ENCODE results near the gene RTL10.
A peak's percentile ranks its signal among the peaks of the same experiment; 100 is the strongest.
"Not testable (repeated sequence)": the region's sequence is repeated elsewhere in the genome, so short reads cannot be mapped to it uniquely, and the experiment has no call there.

The RTL10 gene

GRCh38 chr22:19842393-19843106, 12.1 kb downstream of the RTL10 start:
- no peak for DNase-seq

- DNase-seq, result no peak
Measured at GRCh38 chr22:19841641-19842392, 12.9 kb downstream of the RTL10 start.

- no peak for DNase-seq
Measured at GRCh38 chr22:19840955-19841640, 13.6 kb downstream of the RTL10 start.

GRCh38 chr22:19840059-19840458, 14.6 kb downstream of the RTL10 start:
- no peak for DNase-seq

DNA sequence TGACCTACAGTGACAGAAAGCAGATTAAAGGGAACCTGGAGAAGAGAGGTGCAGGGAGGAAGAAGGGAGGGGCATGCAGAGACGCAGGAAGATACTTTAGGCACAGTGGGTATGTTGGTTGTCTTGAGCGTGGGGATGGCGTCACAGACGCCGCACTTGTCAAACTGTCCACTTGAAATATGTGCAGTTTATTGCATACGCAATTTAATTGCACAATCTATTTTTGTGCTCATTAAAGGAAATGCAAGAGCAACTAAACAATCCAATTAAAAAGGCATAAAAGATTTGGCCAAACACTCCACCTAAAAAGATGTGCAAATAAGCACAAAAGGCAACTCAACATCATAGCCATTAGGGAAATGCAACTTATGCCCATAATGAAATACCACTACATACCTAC, 16.8 kb downstream of the RTL10 start:
- no peak for DNase-seq

- no peak for DNase-seq
Measured at GRCh38 chr22:19836512-19836911, 18.2 kb downstream of the RTL10 start.

DNA sequence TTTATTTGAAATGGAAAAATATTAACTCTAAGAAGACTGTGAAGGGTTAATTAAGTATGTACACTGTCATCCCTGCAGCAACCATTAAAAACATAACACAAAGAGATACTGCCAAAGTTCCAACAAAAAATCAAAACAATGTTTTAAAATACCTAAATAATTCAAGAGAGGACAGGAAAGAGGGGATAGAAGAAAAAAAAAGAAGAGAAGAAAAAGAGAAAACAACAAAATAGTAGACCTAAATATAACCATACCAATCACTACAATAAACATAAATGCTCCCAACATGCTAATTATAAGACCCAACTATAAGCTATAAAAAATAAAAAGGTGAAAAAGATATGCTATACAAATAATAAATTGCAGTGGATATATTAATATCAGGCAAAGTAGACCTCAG, 20.1 kb downstream of the RTL10 start:
- no peak for DNase-seq

- DNase-seq, result not testable (repeated sequence)
Measured at GRCh38 chr22:19833327-19833726, 21.3 kb downstream of the RTL10 start.

- DNase-seq, result peak; percentile 13
Measured at GRCh38 chr22:19832476-19833108, 22.1 kb downstream of the RTL10 start.

- not testable (repeated sequence) for DNase-seq
Measured at GRCh38 chr22:19831979-19832378, 22.7 kb downstream of the RTL10 start.

DNA sequence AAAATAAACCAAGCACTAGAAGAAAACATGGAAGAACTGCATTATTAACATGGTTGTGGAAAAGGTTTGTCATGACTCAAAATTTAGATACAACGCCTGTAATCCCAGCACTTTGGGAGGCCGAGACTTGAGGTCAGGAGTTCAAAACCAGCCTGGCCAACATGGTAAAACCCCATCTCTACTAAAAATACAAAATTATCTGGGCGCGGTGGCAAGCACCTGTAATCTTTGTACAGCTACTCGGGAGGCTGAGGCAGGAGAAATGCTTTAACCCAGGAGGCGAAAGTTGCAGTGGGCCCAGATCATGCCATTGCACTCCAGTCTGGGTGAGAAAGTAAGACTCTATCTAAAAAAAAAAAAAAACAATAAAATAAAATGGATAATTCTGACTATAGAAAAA, 23.7 kb downstream of the RTL10 start:
- no peak for DNase-seq

DNA sequence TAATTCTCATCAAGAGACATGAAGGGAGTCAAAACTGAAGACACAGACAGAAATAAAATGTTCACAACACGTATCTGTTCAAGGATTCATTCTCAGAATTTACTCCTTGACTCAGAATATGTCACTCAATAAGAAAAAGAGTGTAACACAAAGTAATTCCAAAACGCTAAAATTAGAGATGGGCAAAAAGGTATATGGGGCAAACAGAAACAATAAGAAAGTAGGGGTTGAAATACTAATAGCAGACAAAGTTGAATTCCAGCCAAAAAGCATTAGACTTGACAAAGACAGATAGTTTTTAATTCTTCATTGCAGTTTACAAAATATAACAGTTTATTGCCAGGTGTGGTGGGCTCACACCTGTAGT, 26.7 kb downstream of the RTL10 start:
- no peak for DNase-seq

GRCh38 chr22:19827341-19828034, 27.2 kb downstream of the RTL10 start:
- DNase-seq, result no peak

DNA sequence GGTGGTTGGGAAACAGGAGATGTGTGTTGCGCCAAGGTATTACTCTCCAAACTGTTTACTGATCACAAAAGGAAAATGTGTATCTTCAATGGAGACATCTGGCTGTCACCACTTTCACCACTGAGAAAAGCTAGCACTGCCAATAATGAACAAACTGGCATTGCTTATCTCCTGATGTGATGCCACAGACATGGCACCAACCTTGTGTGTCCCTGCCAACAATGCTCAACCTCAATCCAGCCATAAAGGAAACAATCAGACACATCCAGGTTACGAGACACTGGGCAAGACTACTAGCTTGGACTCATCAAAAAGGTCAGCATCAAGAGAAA, 28.1 kb downstream of the RTL10 start:
- no peak for DNase-seq

- DNase-seq, result no peak
Measured at GRCh38 chr22:19825904-19826618, 28.6 kb downstream of the RTL10 start.

GRCh38 chr22:19824926-19825339, 29.7 kb downstream of the RTL10 start:
- no peak for DNase-seq

- DNase-seq, result peak; percentile 20
Measured at GRCh38 chr22:19824212-19824925, 30.3 kb downstream of the RTL10 start.

DNA sequence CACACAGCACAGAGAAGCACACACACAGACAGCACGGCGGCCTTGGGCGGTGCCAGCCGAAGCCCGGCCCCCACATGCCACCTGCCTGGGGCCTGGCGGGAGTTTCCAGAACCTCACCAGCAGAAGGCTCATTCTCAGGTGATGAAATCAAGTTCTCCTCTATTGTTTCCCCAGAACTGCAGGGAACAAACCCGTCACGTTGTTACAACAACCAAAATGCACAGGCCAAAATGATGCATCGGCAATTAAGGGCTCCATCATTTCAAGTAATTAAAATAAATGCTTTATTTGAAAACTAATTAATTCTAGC, 30.8 kb downstream of the RTL10 start:
- DNase-seq, result no peak

GRCh38 chr22:19823191-19823901, 31.3 kb downstream of the RTL10 start:
- DNase-seq, result peak; percentile 14

- peak; percentile 11 for DNase-seq
Measured at GRCh38 chr22:19822301-19823117, 32.2 kb downstream of the RTL10 start.

All from femur (tissue), 1 donor.